GM10266 (cell line): ENCODE data around the gene C13orf46.
"Not testable (repeated sequence)": the region's sequence is repeated elsewhere in the genome, so short reads cannot be mapped to it uniquely, and the experiment has no call there.

Experiments
- DNase-seq: peaks from one replicate; pipeline ENCODE4 v3.0.0; 2012; ENCODE audit errors: extremely low spot score
- TF ChIP-seq, protein P1 (sequence below): IDR thresholded peaks from 2 replicates; pipeline ENCODE4 v1.5.1; 2012; ENCODE audit warnings: mild to moderate bottlenecking, low read depth; ENCODE audit not compliant: control insufficient read depth, insufficient read depth; ENCODE audit errors: missing control alignments

C13orf46 gene

DNA sequence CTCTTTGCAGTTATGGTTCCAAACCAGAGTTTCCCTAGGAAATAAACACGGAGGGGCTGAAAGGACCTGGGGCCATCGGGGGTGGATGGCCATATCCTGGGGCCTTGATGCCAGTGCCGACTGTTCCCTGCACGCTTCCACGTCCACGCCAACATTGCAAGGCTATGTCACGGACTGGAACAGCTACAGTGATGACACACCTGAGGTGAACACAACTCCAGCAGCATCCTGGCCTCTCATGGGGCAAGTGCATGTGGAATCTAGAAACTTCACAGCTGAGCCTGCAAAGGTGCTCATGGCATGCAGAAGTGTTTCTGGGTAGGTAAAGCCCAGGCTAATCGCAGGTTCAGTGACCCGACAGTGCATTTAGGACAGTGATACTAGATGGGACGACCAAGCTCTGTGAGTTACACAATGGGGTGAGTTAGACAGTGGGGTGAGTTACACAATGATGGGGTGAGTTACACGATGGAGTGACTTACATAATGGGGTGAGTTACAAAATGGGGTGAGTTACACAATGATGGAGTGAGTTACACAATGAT lies 58.0 kb downstream of the C13orf46 start:
- DNase-seq = no peak
- TF ChIP-seq, protein P1, sequence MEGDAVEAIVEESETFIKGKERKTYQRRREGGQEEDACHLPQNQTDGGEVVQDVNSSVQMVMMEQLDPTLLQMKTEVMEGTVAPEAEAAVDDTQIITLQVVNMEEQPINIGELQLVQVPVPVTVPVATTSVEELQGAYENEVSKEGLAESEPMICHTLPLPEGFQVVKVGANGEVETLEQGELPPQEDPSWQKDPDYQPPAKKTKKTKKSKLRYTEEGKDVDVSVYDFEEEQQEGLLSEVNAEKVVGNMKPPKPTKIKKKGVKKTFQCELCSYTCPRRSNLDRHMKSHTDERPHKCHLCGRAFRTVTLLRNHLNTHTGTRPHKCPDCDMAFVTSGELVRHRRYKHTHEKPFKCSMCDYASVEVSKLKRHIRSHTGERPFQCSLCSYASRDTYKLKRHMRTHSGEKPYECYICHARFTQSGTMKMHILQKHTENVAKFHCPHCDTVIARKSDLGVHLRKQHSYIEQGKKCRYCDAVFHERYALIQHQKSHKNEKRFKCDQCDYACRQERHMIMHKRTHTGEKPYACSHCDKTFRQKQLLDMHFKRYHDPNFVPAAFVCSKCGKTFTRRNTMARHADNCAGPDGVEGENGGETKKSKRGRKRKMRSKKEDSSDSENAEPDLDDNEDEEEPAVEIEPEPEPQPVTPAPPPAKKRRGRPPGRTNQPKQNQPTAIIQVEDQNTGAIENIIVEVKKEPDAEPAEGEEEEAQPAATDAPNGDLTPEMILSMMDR = no peak

DNA sequence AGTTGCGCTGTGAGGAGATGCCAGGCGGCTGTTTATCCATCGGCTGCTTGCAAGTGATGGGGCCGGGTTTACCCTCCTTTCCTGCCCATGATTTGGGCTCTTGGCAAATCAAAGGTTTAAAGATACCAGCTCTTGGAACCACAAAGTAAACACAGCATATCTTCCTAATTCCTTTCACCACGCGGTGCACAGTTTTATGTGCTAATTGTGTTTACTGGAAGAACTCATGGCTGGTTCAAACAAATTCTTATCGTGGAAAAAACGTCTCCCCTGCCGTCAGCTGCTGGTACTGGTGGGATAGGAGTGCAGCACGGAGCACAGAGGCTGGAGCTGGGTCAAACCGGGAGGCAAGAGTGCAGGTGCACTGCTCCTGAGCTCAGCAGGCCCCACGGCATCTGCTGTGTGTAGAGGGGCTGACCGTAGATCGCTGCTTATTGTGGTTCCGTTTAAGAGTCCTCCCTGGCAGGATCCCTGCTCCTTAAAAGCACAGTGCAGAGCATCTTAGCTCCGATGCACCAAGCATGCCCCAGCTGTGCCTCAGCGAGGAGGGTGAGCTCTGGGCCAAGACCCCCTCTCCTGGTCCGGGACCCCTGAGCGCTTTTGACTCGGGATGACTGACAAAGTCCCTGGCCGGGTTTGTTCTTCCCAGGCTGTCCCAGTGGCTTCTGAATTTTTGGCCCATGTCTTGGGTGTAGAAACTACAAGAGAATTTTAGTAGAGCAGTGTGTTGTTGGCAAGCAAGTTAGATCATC lies 58.7 kb downstream of the C13orf46 start:
- no peak for DNase-seq
- TF ChIP-seq, protein P1 = no peak

DNA sequence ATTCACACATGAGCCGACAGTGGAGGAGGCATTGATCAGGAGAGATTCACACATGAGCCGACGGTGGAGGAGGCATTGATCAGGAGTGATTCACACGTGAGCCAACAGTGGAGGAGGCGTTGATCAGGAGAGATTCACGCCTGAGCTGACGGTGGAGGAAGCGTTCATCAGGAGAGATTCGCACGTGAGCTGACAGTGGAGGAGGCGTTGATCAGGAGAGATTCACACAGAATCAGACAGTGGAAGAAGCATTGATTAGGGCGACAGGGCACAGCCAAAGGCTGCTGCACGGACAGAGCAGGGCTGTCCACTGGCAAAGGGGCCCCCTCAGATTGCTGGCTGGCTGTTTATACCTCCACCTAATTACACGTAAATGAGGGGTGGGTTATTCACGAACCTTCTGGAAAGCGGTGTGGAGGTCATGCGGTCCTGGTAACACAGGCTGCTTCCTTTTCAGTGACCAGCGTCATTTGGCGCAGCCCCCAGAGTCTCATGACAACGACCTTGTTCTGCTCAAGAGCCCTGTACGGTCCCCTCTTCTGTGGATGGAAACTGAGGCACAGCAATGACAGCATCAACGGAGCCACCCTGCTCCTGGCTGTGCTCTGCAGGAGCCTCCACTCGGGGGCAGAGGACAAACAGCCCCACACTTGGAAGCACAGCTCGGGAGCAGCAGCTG lies 59.4 kb downstream of the C13orf46 start:
- DNase-seq = no peak
- TF ChIP-seq, protein P1 = no peak

DNA sequence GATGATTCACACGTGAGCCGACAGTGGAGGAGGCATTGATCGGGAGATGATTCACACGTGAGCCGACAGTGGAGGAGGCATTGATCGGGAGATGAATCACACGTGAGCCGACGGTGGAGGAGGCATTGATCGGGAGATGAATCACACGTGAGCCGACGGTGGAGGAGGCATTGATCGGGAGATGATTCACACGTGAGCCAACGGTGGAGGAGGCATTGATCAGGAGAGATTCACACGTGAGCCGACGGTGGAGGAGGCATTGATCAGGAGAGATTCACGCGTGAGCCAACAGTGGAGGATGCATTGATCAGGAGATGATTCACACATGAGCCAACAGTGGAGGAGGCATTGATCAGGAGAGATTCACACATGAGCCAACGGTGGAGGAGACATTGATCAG lies 60.0 kb downstream of the C13orf46 start:
- not testable (repeated sequence) for DNase-seq

DNA sequence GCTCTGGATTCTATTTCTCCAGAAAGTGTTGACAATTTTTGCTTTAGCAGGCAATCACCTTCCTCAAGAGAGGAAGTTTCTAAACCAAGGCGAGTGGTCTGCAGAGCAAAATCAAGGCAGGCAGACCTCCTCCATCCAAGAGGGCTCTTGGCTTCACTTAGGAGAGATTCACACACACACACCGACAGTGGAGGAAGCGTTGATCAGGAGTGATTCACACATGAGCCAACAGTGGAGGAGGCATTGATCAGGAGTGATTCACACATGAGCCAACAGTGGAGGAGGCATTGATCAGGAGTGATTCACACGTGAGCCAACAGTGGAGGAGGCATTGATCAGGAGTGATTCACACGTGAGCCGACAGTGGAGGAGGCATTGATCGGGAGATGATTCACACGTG lies 60.5 kb downstream of the C13orf46 start:
- DNase-seq = not testable (repeated sequence)

DNA sequence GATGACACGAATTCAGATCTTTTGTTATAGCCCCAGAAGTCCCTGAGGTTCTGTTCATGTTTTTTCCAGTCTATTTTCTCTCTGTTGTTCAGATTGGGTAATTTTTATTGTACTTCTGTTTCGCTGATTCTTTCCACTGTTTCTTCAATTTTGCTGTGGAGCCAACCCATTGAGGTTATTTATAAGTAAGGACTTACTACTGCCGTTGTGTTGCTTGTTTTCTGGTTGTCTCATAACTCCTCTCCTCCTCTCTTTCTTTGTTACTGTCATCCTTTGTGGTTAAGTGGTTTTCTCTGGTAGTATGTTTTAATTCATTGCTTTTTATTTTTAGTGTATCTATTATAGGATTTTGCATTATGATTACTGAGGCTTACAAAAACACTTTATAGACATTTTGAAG lies 61.3 kb downstream of the C13orf46 start:
- DNase-seq = no peak
- TF ChIP-seq, protein P1 = no peak

DNA sequence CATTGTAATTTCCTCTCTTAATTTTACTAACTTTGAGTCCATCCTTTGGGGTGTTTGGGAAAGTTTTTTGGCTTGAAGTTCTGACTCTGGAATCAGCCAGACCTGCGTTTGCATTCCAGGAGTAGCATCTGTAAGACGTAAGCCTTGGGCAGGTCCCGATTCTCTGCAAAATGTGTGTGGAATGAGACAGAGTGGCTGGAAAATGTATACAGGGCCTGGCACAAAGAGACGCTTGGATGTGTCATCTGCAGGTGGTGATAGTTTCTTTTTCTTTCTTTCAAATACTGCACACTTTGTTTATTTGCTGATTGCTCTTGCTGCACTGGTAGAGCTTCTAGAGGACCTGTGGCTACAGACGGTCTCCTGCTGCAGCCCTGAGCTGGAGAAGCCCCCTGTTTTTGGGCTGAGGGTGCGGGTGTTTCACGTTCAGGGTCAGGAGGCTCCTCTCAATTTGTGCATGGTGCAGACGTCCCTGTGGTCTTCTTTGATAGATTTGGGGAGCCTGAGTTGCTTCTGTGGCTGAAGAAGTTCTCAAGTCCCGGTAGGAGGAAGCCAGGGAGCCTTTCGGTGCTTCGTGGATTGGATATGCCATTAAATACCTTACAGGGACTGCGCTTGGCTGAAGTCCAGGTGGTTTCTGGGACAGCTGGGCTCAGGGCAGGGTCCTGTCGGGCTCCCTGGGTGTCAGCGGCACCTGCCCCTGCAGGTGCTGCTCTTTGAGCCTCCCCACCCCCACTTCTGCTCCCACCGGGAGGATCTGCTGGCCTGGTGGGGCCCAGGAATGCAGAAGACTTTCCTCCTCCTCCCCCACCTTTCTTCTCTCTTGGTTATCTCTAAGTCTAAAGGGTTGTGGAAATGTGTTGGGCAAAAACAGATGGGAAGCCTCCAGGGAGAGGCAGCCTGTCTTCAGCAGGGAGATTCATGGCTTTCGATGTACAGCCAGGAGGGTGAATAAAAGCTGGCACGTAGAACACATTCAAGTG lies 66.0 kb downstream of the C13orf46 start:
- DNase-seq = no peak

More for the DNA sequence above, 66.0 kb downstream of the C13orf46 start:
- TF ChIP-seq, protein P1 = no peak
